ENCODE data around the gene BTK.

The BTK gene

GRCh38 chrX:101391831-101392230 is 5.8 kb upstream of the BTK start:
- peak overlapping the region; percentile 52 for H3K27ac ChIP-seq (ENCODE audit: low read depth, low read length)
- H3K4me3 ChIP-seq (ENCODE audit: low read depth in 1 of 2, low read length in 2 of 2), result no peak overlapping the region
- H3K9ac ChIP-seq (ENCODE audit: low read length), result no peak overlapping the region
- no peaks in the 10 kb centered on the region for H3K4me1 ChIP-seq (ENCODE audit: insufficient read depth, low read length)
- H3K9me3 ChIP-seq (ENCODE audit: low read length), result no peaks in the 10 kb centered on the region
- peaks cover 8% of the 10 kb centered on the region for H3K36me3 ChIP-seq (ENCODE audit: insufficient read depth, low read length)
- no peaks in the 10 kb centered on the region for H3K27me3 ChIP-seq (ENCODE audit: control insufficient read depth in 1 of 2, insufficient read depth in 2 of 2, low read length in 2 of 2)

GRCh38 chrX:101390664-101391525 is 4.9 kb upstream of the BTK start, which contains the start of gene RPL36A:
Gene RPL36A (plus strand): TSS chrX:101391011. CDS start chrX:101391044, 33 bp downstream.
- Histone ChIP-seq H3K27me3 (ENCODE audit: control insufficient read depth in 1 of 2, insufficient read depth in 2 of 2, low read length in 2 of 2) (no peaks in the 10 kb centered on the region), H3K36me3 (ENCODE audit: insufficient read depth, low read length) (peaks cover 8% of the 10 kb centered on the region), H3K4me3 (ENCODE audit: low read depth in 1 of 2, low read length in 2 of 2) (peak within 1 kb of the TSS; percentile 55 to 60), H3K27ac (ENCODE audit: low read depth, low read length) (peak within 1 kb of the TSS; percentile 52), H3K9me3 (ENCODE audit: low read length) (no peaks in the 10 kb centered on the region), H3K9ac (ENCODE audit: low read length) (peak within 1 kb of the TSS; percentile 14), H3K4me1 (ENCODE audit: insufficient read depth, low read length) (no peaks in the 10 kb centered on the region)

GRCh38 chrX:101388604-101389003 is 2.6 kb upstream of the BTK start:
- no peak overlapping the region for H3K4me3 ChIP-seq (ENCODE audit: low read depth in 1 of 2, low read length in 2 of 2)
- H3K36me3 ChIP-seq (ENCODE audit: insufficient read depth, low read length), result peaks cover 8% of the 10 kb centered on the region
- no peak overlapping the region for H3K9ac ChIP-seq (ENCODE audit: low read length)
- no peaks in the 10 kb centered on the region for H3K9me3 ChIP-seq (ENCODE audit: low read length)
- H3K4me1 ChIP-seq (ENCODE audit: insufficient read depth, low read length), result no peaks in the 10 kb centered on the region
- no peaks in the 10 kb centered on the region for H3K27me3 ChIP-seq (ENCODE audit: control insufficient read depth in 1 of 2, insufficient read depth in 2 of 2, low read length in 2 of 2)
- H3K27ac ChIP-seq (ENCODE audit: low read depth, low read length), result no peak overlapping the region

GRCh38 chrX:101386542-101386885 is 523 bp upstream of the BTK start:
- no peak overlapping the region for H3K27ac ChIP-seq (ENCODE audit: low read depth, low read length)
- no peaks in the 10 kb centered on the region for H3K27me3 ChIP-seq (ENCODE audit: control insufficient read depth in 1 of 2, insufficient read depth in 2 of 2, low read length in 2 of 2)
- no peaks in the 10 kb centered on the region for H3K36me3 ChIP-seq (ENCODE audit: insufficient read depth, low read length)
- H3K9ac ChIP-seq (ENCODE audit: low read length), result no peak overlapping the region
- no peak overlapping the region for H3K4me3 ChIP-seq (ENCODE audit: low read depth in 1 of 2, low read length in 2 of 2)
- H3K4me1 ChIP-seq (ENCODE audit: insufficient read depth, low read length), result no peaks in the 10 kb centered on the region
- H3K9me3 ChIP-seq (ENCODE audit: low read length), result no peaks in the 10 kb centered on the region

- H3K9me3 ChIP-seq (ENCODE audit: low read length), result no peaks in the 10 kb centered on the region
- no peaks in the 10 kb centered on the region for H3K27me3 ChIP-seq (ENCODE audit: control insufficient read depth in 1 of 2, insufficient read depth in 2 of 2, low read length in 2 of 2)
- H3K9ac ChIP-seq (ENCODE audit: low read length), result no peak overlapping the region
- no peak overlapping the region for H3K4me3 ChIP-seq (ENCODE audit: low read depth in 1 of 2, low read length in 2 of 2)
- no peaks in the 10 kb centered on the region for H3K36me3 ChIP-seq (ENCODE audit: insufficient read depth, low read length)
- no peaks in the 10 kb centered on the region for H3K4me1 ChIP-seq (ENCODE audit: insufficient read depth, low read length)
- no peak overlapping the region for H3K27ac ChIP-seq (ENCODE audit: low read depth, low read length)
Measured at GRCh38 chrX:101385026-101385684, 836 bp downstream of the BTK start.

- peaks cover 0 to 4% of the 10 kb centered on the region in 2 donors for H3K27me3 ChIP-seq (ENCODE audit: control insufficient read depth in 1 of 2, insufficient read depth in 2 of 2, low read length in 2 of 2)
- no peaks in the 10 kb centered on the region for H3K36me3 ChIP-seq (ENCODE audit: insufficient read depth, low read length)
- no peaks in the 10 kb centered on the region for H3K9me3 ChIP-seq (ENCODE audit: low read length)
- no peaks in the 10 kb centered on the region for H3K4me1 ChIP-seq (ENCODE audit: insufficient read depth, low read length)
- no peak overlapping the region for H3K4me3 ChIP-seq (ENCODE audit: low read depth in 1 of 2, low read length in 2 of 2)
- no peak overlapping the region for H3K27ac ChIP-seq (ENCODE audit: low read depth, low read length)
- no peak overlapping the region for H3K9ac ChIP-seq (ENCODE audit: low read length)
Measured at GRCh38 chrX:101383679-101384205, 2.2 kb downstream of the BTK start.

- Histone ChIP-seq H3K36me3 (ENCODE audit: insufficient read depth, low read length) (no peaks in the 10 kb centered on the region), H3K27ac (ENCODE audit: low read depth, low read length) (no peak overlapping the region), H3K4me3 (ENCODE audit: low read depth in 1 of 2, low read length in 2 of 2) (no peak overlapping the region), H3K9me3 (ENCODE audit: low read length) (no peaks in the 10 kb centered on the region), H3K4me1 (ENCODE audit: insufficient read depth, low read length) (no peaks in the 10 kb centered on the region), H3K27me3 (ENCODE audit: control insufficient read depth in 1 of 2, insufficient read depth in 2 of 2, low read length in 2 of 2) (peaks cover 0 to 4% of the 10 kb centered on the region in 2 donors), H3K9ac (ENCODE audit: low read length) (no peak overlapping the region)
Measured at GRCh38 chrX:101377547-101377946, 8.4 kb downstream of the BTK start.

GRCh38 chrX:101370888-101371504 is 15.0 kb downstream of the BTK start:
- H3K27ac ChIP-seq (ENCODE audit: low read depth, low read length), result no peak overlapping the region
- no peaks in the 10 kb centered on the region for H3K27me3 ChIP-seq (ENCODE audit: control insufficient read depth in 1 of 2, insufficient read depth in 2 of 2, low read length in 2 of 2)
- no peak overlapping the region for H3K4me3 ChIP-seq (ENCODE audit: low read depth in 1 of 2, low read length in 2 of 2)
- no peak overlapping the region for H3K9ac ChIP-seq (ENCODE audit: low read length)
- H3K36me3 ChIP-seq (ENCODE audit: insufficient read depth, low read length), result no peaks in the 10 kb centered on the region
- H3K4me1 ChIP-seq (ENCODE audit: insufficient read depth, low read length), result no peaks in the 10 kb centered on the region
- H3K9me3 ChIP-seq (ENCODE audit: low read length), result no peaks in the 10 kb centered on the region

GRCh38 chrX:101369687-101370086 is 16.3 kb downstream of the BTK start:
- Histone ChIP-seq H3K4me1 (ENCODE audit: insufficient read depth, low read length) (no peaks in the 10 kb centered on the region), H3K36me3 (ENCODE audit: insufficient read depth, low read length) (no peaks in the 10 kb centered on the region), H3K9ac (ENCODE audit: low read length) (no peak overlapping the region)

GRCh38 chrX:101368800-101369199 is 17.2 kb downstream of the BTK start:
- no peak overlapping the region for H3K9ac ChIP-seq (ENCODE audit: low read length)
- no peak overlapping the region for H3K4me3 ChIP-seq (ENCODE audit: low read depth in 1 of 2, low read length in 2 of 2)
- H3K4me1 ChIP-seq (ENCODE audit: insufficient read depth, low read length), result no peaks in the 10 kb centered on the region
- no peak overlapping the region for H3K27ac ChIP-seq (ENCODE audit: low read depth, low read length)
- no peaks in the 10 kb centered on the region for H3K27me3 ChIP-seq (ENCODE audit: control insufficient read depth in 1 of 2, insufficient read depth in 2 of 2, low read length in 2 of 2)
- H3K9me3 ChIP-seq (ENCODE audit: low read length), result no peaks in the 10 kb centered on the region
- no peaks in the 10 kb centered on the region for H3K36me3 ChIP-seq (ENCODE audit: insufficient read depth, low read length)

More at GRCh38 chrX:101369687-101370086, 16.3 kb downstream of the BTK start:
- no peaks in the 10 kb centered on the region for H3K9me3 ChIP-seq (ENCODE audit: low read length)
- no peaks in the 10 kb centered on the region for H3K27me3 ChIP-seq (ENCODE audit: control insufficient read depth in 1 of 2, insufficient read depth in 2 of 2, low read length in 2 of 2)
- no peak overlapping the region for H3K27ac ChIP-seq (ENCODE audit: low read depth, low read length)
- no peak overlapping the region for H3K4me3 ChIP-seq (ENCODE audit: low read depth in 1 of 2, low read length in 2 of 2)

GRCh38 chrX:101365301-101365795 is 20.6 kb downstream of the BTK start:
- Histone ChIP-seq H3K9me3 (ENCODE audit: low read length) (no peaks in the 10 kb centered on the region), H3K4me1 (ENCODE audit: insufficient read depth, low read length) (no peaks in the 10 kb centered on the region), H3K4me3 (ENCODE audit: low read depth in 1 of 2, low read length in 2 of 2) (no peak overlapping the region), H3K36me3 (ENCODE audit: insufficient read depth, low read length) (no peaks in the 10 kb centered on the region), H3K27me3 (ENCODE audit: control insufficient read depth in 1 of 2, insufficient read depth in 2 of 2, low read length in 2 of 2) (no peaks in the 10 kb centered on the region), H3K9ac (ENCODE audit: low read length) (no peak overlapping the region), H3K27ac (ENCODE audit: low read depth, low read length) (no peak overlapping the region)
